Measurements from ENCODE around the gene C9orf153. TPM values are rescaled to one million over a fixed set of nuclear protein-coding genes. Genes with fewer than 3 reads are reported as not detected.

C9orf153 gene
- total RNA-seq, 2 donors from 2014 or later: 0.37 to 0.51 TPM

DNA sequence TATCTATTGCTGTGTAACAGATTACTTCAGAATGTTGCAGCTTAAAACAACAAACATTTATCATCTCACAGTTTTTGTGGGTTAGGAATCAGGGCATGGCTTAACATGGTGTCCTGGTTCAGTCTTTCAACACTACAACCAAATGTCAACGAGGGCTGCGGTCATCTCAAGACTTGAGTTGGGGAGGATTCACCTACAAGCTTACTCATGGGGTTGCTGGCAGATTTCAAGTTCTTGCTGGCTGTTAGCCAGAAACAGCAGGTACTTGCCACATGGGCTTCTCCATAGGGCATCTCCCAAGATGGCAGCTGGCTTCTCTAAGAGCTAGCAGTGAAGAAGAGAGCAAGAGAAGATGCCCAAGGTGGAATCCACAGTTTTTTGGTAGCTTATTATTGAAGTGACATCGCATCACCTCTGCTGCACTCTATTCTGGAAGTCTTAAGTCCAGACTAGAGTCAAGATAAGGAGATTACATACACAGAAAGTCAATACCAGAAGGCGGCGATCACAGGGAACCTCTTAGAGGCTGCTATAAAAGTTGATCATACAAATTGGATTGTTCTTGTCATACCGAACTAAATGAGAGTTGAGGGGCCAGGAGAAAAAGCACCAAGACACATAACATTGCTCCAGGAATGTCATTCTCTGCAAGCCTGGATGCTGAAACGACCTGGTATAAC is 42.2 kb downstream of the C9orf153 start:
- H3K9me3 Mint-ChIP-seq: no peaks in the 10 kb centered on the region
- H3K4me1 ChIP-seq (ENCODE audit: control insufficient read depth, insufficient read depth, low read length): no peaks in the 10 kb centered on the region
- 89 to 94% methylated on average over 5 to 7 of the region's 7 CpGs for WGBS, 2 experiments (ENCODE audit: insufficient coverage in 1 of 2, insufficient read length in 1 of 2)
- no peaks in the 10 kb centered on the region for H3K36me3 ChIP-seq (ENCODE audit: control insufficient read depth, insufficient read depth, low read length)
- no peaks in the 10 kb centered on the region for H3K9me3 ChIP-seq (ENCODE audit: control insufficient read depth, low read length)
- no peak for DNase-seq
- no peaks in the 10 kb centered on the region for H3K27me3 Mint-ChIP-seq (ENCODE audit: insufficient read depth)
- H3K27ac Mint-ChIP-seq: no peak overlapping the region
- H3K9ac ChIP-seq (ENCODE audit: extremely low read depth, low read length, poor library complexity, severe bottlenecking): no peak overlapping the region
- H3K27me3 ChIP-seq (ENCODE audit: control insufficient read depth, insufficient read depth, low read length, poor library complexity, severe bottlenecking): no peaks in the 10 kb centered on the region
- H3K36me3 Mint-ChIP-seq (ENCODE audit: low read depth): no peaks in the 10 kb centered on the region
- no peaks in the 10 kb centered on the region for H3K4me1 Mint-ChIP-seq
- no peak for TF ChIP-seq CTCF (conservative IDR thresholded peaks at IDR 0.05)
- no peak overlapping the region for H3K27ac ChIP-seq (ENCODE audit: low read depth, low read length)
- H3K4me3 ChIP-seq (ENCODE audit: low read length): no peak overlapping the region
- no peak overlapping the region for H3K4me3 Mint-ChIP-seq

GRCh38 chr9:86207193-86207592 is 52.3 kb downstream of the C9orf153 start:
- H3K36me3 ChIP-seq (ENCODE audit: control insufficient read depth, insufficient read depth, low read length): no peaks in the 10 kb centered on the region
- Mint-ChIP-seq H3K9me3 (no peaks in the 10 kb centered on the region), H3K27ac (no peak overlapping the region), H3K4me1 (no peaks in the 10 kb centered on the region), H3K27me3 (ENCODE audit: insufficient read depth) (peaks cover 2% of the 10 kb centered on the region), H3K36me3 (ENCODE audit: low read depth) (no peaks in the 10 kb centered on the region), H3K4me3 (no peak overlapping the region)
- no peak for TF ChIP-seq CTCF (conservative IDR thresholded peaks at IDR 0.05)
- no peak for DNase-seq
- H3K9ac ChIP-seq (ENCODE audit: extremely low read depth, low read length, poor library complexity, severe bottlenecking): no peak overlapping the region
- no peaks in the 10 kb centered on the region for H3K27me3 ChIP-seq (ENCODE audit: control insufficient read depth, insufficient read depth, low read length, poor library complexity, severe bottlenecking)
- H3K27ac ChIP-seq (ENCODE audit: low read depth, low read length): no peak overlapping the region
- no peaks in the 10 kb centered on the region for H3K4me1 ChIP-seq (ENCODE audit: control insufficient read depth, insufficient read depth, low read length)
- 82 to 100% methylated on average over 2 to 5 of the region's 5 CpGs for WGBS, 2 experiments (ENCODE audit: insufficient coverage in 1 of 2, insufficient read length in 1 of 2)
- no peaks in the 10 kb centered on the region for H3K9me3 ChIP-seq (ENCODE audit: control insufficient read depth, low read length)
- H3K4me3 ChIP-seq (ENCODE audit: low read length): no peak overlapping the region

GRCh38 chr9:86202338-86202882 is 57.0 kb downstream of the C9orf153 start:
- 0 to 18% methylated on average over 1 to 3 of the region's 5 CpGs for WGBS, 2 experiments (ENCODE audit: insufficient coverage in 1 of 2, insufficient read length in 1 of 2)
- Mint-ChIP-seq H3K27me3 (ENCODE audit: insufficient read depth) (peaks cover 2% of the 10 kb centered on the region), H3K4me3 (no peak overlapping the region), H3K4me1 (peaks cover 4% of the 10 kb centered on the region), H3K36me3 (ENCODE audit: low read depth) (no peaks in the 10 kb centered on the region), H3K9me3 (no peaks in the 10 kb centered on the region), H3K27ac (no peak overlapping the region)
- TF ChIP-seq CTCF (conservative IDR thresholded peaks at IDR 0.05): peak; percentile 94
- Histone ChIP-seq H3K4me1 (ENCODE audit: control insufficient read depth, insufficient read depth, low read length) (no peaks in the 10 kb centered on the region), H3K36me3 (ENCODE audit: control insufficient read depth, insufficient read depth, low read length) (no peaks in the 10 kb centered on the region), H3K9me3 (ENCODE audit: control insufficient read depth, low read length) (no peaks in the 10 kb centered on the region), H3K27me3 (ENCODE audit: control insufficient read depth, insufficient read depth, low read length, poor library complexity, severe bottlenecking) (no peaks in the 10 kb centered on the region), H3K27ac (ENCODE audit: low read depth, low read length) (no peak overlapping the region), H3K9ac (ENCODE audit: extremely low read depth, low read length, poor library complexity, severe bottlenecking) (no peak overlapping the region), H3K4me3 (ENCODE audit: low read length) (no peak overlapping the region)
- peak; percentile 63 for DNase-seq

Measured in endodermal cell (in vitro differentiated cells).